HG02571 (cell line): Measurements from ENCODE around the gene SH3GL1.
"Not testable (repeated sequence)": the region's sequence is repeated elsewhere in the genome, so short reads cannot be mapped to it uniquely, and the experiment has no call there.

Source experiments
- ATAC-seq: cut with Tn5 transposase; IDR thresholded peaks from one replicate; pipeline ENCODE4 v1.9.1; 2021; ENCODE audit warnings: mild to moderate bottlenecking, moderate library complexity; ENCODE audit not compliant: unreplicated experiment

Gene SH3GL1

GRCh38 chr19:4347521-4347920 is 52.8 kb downstream of the SH3GL1 start:
- no peak for ATAC-seq

- ATAC-seq = no peak
Observed at GRCh38 chr19:4346020-4346383, 54.3 kb downstream of the SH3GL1 start.

GRCh38 chr19:4345342-4346019 is 54.9 kb downstream of the SH3GL1 start:
- ATAC-seq = no peak

- peak; percentile 50 for ATAC-seq
Observed at GRCh38 chr19:4343370-4344307, 56.7 kb downstream of the SH3GL1 start, which contains the start of gene MPND. MPND (plus strand) TSS chr19:4343562; CDS start chr19:4343594, 32 bp downstream.

GRCh38 chr19:4342615-4343369 is 57.6 kb downstream of the SH3GL1 start:
- peak; percentile 82 for ATAC-seq

GRCh38 chr19:4342314-4342614 is 58.1 kb downstream of the SH3GL1 start:
- peak; percentile 1 for ATAC-seq

- no peak for ATAC-seq
Observed at GRCh38 chr19:4338441-4339355, 61.6 kb downstream of the SH3GL1 start, which contains the start of gene STAP2. STAP2 (minus strand) TSS chr19:4338827; CDS start chr19:4338753, 74 bp downstream.

- ATAC-seq = no peak
Observed at GRCh38 chr19:4337906-4338440, 62.4 kb downstream of the SH3GL1 start.

GRCh38 chr19:4334929-4335570 is 65.3 kb downstream of the SH3GL1 start:
- ATAC-seq = no peak

- no peak for ATAC-seq
Observed at GRCh38 chr19:4329858-4330257, 70.5 kb downstream of the SH3GL1 start.

GRCh38 chr19:4328991-4329681 is 71.2 kb downstream of the SH3GL1 start:
- ATAC-seq = not testable (repeated sequence)

- peak; percentile 66 for ATAC-seq
Observed at GRCh38 chr19:4328243-4328990, 71.9 kb downstream of the SH3GL1 start.

- ATAC-seq = peak; percentile 7
Observed at GRCh38 chr19:4327877-4328242, 72.5 kb downstream of the SH3GL1 start.

- ATAC-seq = no peak
Observed at GRCh38 chr19:4327252-4327876, 73.0 kb downstream of the SH3GL1 start.

GRCh38 chr19:4326837-4327251 is 73.5 kb downstream of the SH3GL1 start:
- no peak for ATAC-seq

GRCh38 chr19:4326215-4326836 is 74.0 kb downstream of the SH3GL1 start:
- ATAC-seq = no peak

- no peak for ATAC-seq
Observed at GRCh38 chr19:4324228-4324627, 76.1 kb downstream of the SH3GL1 start.
